Upper lobe of left lung (tissue), 4 donors: ENCODE data around the gene MTCL3.

Source experiments
- EP300 ChIP-seq, 4 donors: sonication (generic); formaldehyde crosslinking; IDR thresholded peaks; one replicate each; pipeline ENCODE4 v1.5.1; 2017; ENCODE audit warnings: antibody characterized with exemption in 4 of 4, control low read depth in 2 of 4
- POLR2A ChIP-seq, 4 donors: fragments of 450-650 bp; IDR thresholded peaks; one replicate each; pipeline ENCODE4 v1.5.1; 2016 to 2017; ENCODE audit warnings: antibody characterized with exemption in 4 of 4, mild to moderate bottlenecking in 2 of 4

GRCh38 chr6:127567476-127567875 lies 48.3 kb upstream of the MTCL3 start:
- TF ChIP-seq POLR2A (IDR thresholded peaks at IDR 0.05) (no peak), EP300 (IDR thresholded peaks at IDR 0.05) (no peak)
